Peyer's patch (tissue), 4 donors: ENCODE measurements around the gene COL7A1. TPM values are rescaled to one million over a fixed set of nuclear protein-coding genes. Genes with fewer than 3 reads are reported as not detected.

Experiments
- DNase-seq, 3 donors: peaks; one replicate each; pipeline ENCODE4 v3.0.0-alpha.2; 2017 to 2019
- H3K27ac ChIP-seq, 4 donors: fragments of 200-600 bp; sonication (generic); one replicate each; pipeline ENCODE4 v1.5.1; 2016 to 2019
- H3K27me3 ChIP-seq, 2 donors: fragments of 200-600 bp; sonication (generic); one replicate each; pipeline ENCODE4 v1.5.1; 2019
- H3K36me3 ChIP-seq, 3 donors: fragments of 200-600 bp; sonication (generic); one replicate each; pipeline ENCODE4 v1.5.1; 2016 to 2019
- H3K4me1 ChIP-seq, 4 donors: fragments of 200-600 bp; sonication (generic); one replicate each; pipeline ENCODE4 v1.5.1; 2016 to 2019
- H3K4me3 ChIP-seq, 4 donors: fragments of 200-600 bp; sonication (generic); 1 replicate in 3 of 4; 2 replicates in 1 of 4; pipeline ENCODE4 v1.5.1; 2016 to 2019; ENCODE audit warnings: mild to moderate bottlenecking in 1 of 4
- H3K9me3 ChIP-seq, 4 donors: fragments of 200-600 bp; sonication (generic); one replicate each; pipeline ENCODE4 v1.5.1; 2016 to 2019; ENCODE audit warnings: mild to moderate bottlenecking in 1 of 4
- CTCF ChIP-seq, 6 experiments: fragments of 450-650 bp in 4 of 6; fragments of 200-600 bp in 2 of 6; sonication (generic) in 1 of 6; IDR thresholded peaks; one replicate each; pipeline ENCODE4 v1.5.1; 2017 to 2019; ENCODE audit warnings: antibody characterized with exemption in 6 of 6, mild to moderate bottlenecking in 3 of 6, moderate library complexity in 1 of 6
- POLR2A ChIP-seq, 2 donors: fragments of 450-650 bp; IDR thresholded peaks; one replicate each; pipeline ENCODE4 v1.5.1; 2017; ENCODE audit warnings: antibody characterized with exemption in 2 of 2, mild to moderate bottlenecking in 2 of 2, moderate library complexity in 2 of 2
- total RNA-seq, 4 donors: library from RNA; depleted of rRNA; stranded (reverse); fragments of >200 nt; gene quantifications; one replicate each; pipeline ENCODE4 v1.1.0, GENCODE V29; 2016

COL7A1 gene
- total RNA-seq, 4 donors from 2014 or later: 7.5 to 101 (median 21.7) TPM

- peak overlapping the region in 1 of 4 donors; percentile 55 for H3K27ac ChIP-seq
- TF ChIP-seq CTCF (IDR thresholded peaks at IDR 0.05) (no peak), POLR2A (IDR thresholded peaks at IDR 0.05) (no peak)
Observed at GRCh38 chr3:48624767-48625166, 29.6 kb upstream of the COL7A1 start.

GRCh38 chr3:48623851-48624547 lies 28.9 kb upstream of the COL7A1 start:
- DNase-seq: no peak
- peak overlapping the region in 1 of 4 donors; percentile 55 for H3K27ac ChIP-seq

More at GRCh38 chr3:48624767-48625166, 29.6 kb upstream of the COL7A1 start:
- Histone ChIP-seq H3K36me3 (peaks cover 0 to 48% (median 0%) of the 10 kb centered on the region in 3 donors), H3K4me1 (no peaks in the 10 kb centered on the region), H3K27me3 (no peaks in the 10 kb centered on the region), H3K4me3 (no peak overlapping the region), H3K9me3 (no peaks in the 10 kb centered on the region)
- no peak for DNase-seq

GRCh38 chr3:48621461-48621869 lies 26.3 kb upstream of the COL7A1 start, which contains the start of gene TMEM89:
TSS of gene TMEM89 (minus strand) at chr3:48621769. CDS start at chr3:48621756, 13 bp downstream.
- Histone ChIP-seq H3K9me3 (peaks cover 0 to 11% (median 5%) of the 10 kb centered on the region in 4 donors), H3K27ac (no peak within 1 kb of the TSS), H3K36me3 (peaks cover 0 to 15% (median 0%) of the 10 kb centered on the region in 3 donors), H3K4me1 (no peaks in the 10 kb centered on the region), H3K4me3 (no peak within 1 kb of the TSS), H3K27me3 (no peaks in the 10 kb centered on the region)
- TF ChIP-seq CTCF (IDR thresholded peaks at IDR 0.05) (no peak), POLR2A (IDR thresholded peaks at IDR 0.05) (no peak)
- no peak for DNase-seq

More at GRCh38 chr3:48623851-48624547, 28.9 kb upstream of the COL7A1 start:
- Histone ChIP-seq H3K9me3 (no peaks in the 10 kb centered on the region), H3K4me3 (no peak overlapping the region), H3K27me3 (no peaks in the 10 kb centered on the region), H3K36me3 (peaks cover 0 to 41% (median 0%) of the 10 kb centered on the region in 3 donors), H3K4me1 (no peaks in the 10 kb centered on the region)
- no peak for TF ChIP-seq POLR2A (IDR thresholded peaks at IDR 0.05)
- no peak for TF ChIP-seq CTCF (IDR thresholded peaks at IDR 0.05)

GRCh38 chr3:48619541-48620524 lies 24.7 kb upstream of the COL7A1 start:
- H3K9me3 ChIP-seq: peaks cover 0 to 11% (median 5%) of the 10 kb centered on the region in 4 donors
- H3K27me3 ChIP-seq: no peaks in the 10 kb centered on the region
- H3K27ac ChIP-seq: peak overlapping the region in 2 of 4 donors; percentile 0 to 74
- no peaks in the 10 kb centered on the region for H3K4me1 ChIP-seq
- peaks cover 0 to under 1% (median 0%) of the 10 kb centered on the region in 3 donors for H3K36me3 ChIP-seq
- no peak overlapping the region for H3K4me3 ChIP-seq
- TF ChIP-seq CTCF (IDR thresholded peaks at IDR 0.05) (no peak), POLR2A (IDR thresholded peaks at IDR 0.05) (no peak)
- DNase-seq: no peak

GRCh38 chr3:48617559-48617958 lies 22.4 kb upstream of the COL7A1 start:
- Histone ChIP-seq H3K27me3 (no peaks in the 10 kb centered on the region), H3K36me3 (no peaks in the 10 kb centered on the region), H3K27ac (peak overlapping the region in 2 of 4 donors; percentile 74 to 76), H3K4me1 (no peaks in the 10 kb centered on the region), H3K9me3 (peaks cover 0 to 11% (median 5%) of the 10 kb centered on the region in 4 donors), H3K4me3 (no peak overlapping the region)
- no peak for DNase-seq
- TF ChIP-seq POLR2A (IDR thresholded peaks at IDR 0.05) (no peak), CTCF (IDR thresholded peaks at IDR 0.05) (no peak)
